Midbrain (tissue), 1 donor: ENCODE results near the gene PRKCH.
"Not testable (repeated sequence)": the region's sequence is repeated elsewhere in the genome, so short reads cannot be mapped to it uniquely, and the experiment has no call there.

Experiments
- DNase-seq: peaks from one replicate; lab custom pipeline; 2025; lab: John Stamatoyannopoulos, UW

PRKCH gene

DNA sequence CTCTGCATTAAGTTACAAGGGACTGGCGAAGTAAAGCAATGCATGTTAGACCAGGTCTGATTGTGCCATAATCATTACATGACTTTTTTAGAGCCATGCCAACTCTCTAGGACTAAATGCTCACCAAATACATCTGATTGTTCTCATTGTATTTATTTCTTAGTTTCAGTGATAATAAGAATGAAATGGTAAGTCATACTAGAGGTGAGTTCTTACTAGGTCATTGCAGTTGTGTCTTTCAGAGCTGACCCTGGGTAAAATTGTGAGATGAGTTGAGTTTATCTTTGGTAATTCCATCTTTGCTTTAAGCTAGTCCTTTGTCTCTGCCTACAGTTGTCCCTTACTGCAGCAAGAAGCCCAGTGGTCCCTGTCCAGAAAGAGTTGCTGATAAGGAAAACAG is 73.2 kb downstream of the PRKCH start:
- DNase-seq, result no peak

DNA sequence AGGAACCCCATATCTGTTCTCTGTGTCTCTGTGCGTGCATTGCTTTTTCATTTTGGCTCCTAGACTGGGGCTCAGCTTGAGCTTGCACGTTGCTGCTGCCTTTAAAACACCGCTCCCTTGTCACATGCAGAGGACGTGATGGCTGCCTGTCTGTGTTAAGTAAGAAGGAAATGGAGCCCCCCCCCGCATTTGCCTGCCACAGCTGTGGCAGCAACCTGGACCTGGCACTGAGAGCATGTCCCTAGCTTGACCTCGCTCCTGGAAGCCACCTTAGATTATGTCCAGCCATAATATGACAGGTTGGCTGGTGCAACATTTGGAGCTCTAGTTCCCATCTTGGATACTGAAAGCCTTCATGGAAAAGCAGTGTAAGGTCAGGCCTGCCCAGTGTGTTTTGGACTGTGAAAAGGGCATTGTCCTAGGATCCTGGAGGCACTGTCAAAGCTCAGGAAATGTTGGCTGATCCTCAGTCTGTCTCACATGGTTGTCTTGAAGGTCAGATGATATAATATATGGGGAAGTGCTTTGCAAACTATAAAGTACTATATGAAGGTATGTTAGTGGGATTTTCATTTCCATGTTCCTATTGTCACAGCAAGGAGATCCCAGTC is 73.8 kb downstream of the PRKCH start:
- no peak for DNase-seq

DNA sequence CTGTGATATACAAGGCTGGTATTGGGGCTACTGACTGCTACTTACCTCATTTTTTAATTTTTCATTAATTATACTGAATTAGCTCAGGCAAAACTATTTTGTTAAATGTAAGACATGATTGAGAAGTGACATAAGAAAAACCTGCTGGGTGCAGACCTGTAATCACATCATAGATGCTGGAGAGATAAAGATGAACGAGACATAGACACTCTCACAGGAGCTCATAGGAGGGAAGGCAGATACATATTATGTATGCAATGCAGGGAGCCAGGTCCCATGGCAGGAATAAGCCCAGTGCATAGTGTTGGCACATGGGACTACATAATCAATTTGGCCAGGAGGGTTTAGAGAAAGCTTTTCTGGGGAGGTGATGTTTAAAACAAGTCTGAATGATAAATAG is 74.9 kb downstream of the PRKCH start:
- no peak for DNase-seq

DNA sequence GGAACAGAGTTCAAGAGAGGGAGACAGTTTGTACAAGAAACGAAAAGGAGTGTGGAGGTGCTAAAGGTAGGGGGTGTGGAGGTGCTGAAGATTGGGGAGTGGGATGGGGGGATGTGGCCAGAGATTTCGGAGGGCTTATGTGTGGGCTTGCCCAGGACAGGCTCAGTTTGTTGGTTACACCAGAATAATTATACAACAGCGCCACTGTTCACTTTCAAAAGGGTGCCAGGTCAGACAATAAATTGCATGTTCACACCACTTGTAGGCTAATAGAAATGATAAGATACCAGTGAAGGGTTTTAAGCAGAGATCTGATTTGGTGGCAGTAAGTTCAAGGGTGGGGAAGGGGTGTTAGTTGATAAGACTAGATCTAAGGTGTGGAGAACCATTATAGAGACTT is 75.3 kb downstream of the PRKCH start:
- no peak for DNase-seq

DNA sequence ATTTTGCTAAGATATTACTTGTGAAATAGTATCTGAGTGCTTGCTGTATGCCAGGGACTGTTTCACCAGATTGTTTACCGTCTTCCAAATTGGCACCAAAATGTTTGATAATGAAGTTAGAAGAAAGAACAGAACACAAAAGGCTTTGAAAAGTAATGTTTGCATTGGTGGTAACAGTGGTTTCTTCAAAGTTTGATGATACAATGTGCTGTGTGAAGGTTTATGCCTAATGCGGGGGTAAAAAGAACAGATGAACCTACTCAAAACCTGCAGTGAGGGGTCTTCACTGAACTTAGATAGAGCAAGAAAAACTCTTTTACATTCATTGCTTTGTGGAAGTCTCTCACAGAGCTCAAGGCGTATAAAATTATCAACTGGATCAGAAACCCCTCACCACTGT is 76.2 kb downstream of the PRKCH start:
- no peak for DNase-seq

DNA sequence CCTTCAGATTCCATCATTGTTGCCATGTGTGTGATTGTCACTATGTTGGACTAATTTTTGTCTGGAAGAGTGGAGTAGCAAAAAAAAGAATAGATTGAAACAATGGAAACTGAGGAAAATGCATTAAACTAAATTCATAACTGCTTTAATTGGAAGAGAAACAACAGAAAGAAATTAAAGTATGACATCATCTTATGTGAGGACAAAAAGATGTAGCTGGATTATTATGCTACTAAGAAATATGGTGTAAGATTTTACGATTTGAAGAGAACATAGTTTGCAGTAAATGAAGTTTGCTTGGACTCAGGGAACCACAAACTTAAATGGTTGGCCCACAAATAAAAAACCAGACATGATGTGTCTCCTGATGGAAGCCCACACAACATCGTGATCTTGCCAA is 76.8 kb downstream of the PRKCH start:
- DNase-seq, result no peak

DNA sequence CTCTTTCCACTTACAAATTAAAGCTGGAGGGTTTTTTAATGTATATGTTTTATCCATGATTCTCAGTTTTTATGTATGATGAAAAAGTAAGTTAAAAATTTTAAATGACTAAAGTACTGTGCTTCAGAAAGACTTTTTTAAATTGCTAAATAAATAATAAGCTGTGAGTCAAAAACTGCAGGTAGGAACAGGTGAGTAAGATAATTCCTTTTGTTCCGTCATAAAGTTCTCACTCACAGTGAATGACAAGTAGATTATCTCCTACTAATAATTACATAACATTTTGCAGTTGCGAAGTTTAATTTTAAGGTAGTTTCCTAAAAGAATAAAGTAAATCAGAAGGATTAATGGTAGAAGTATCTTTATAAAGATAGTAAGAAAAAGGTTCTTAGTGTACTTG is 78.0 kb downstream of the PRKCH start:
- no peak for DNase-seq

DNA sequence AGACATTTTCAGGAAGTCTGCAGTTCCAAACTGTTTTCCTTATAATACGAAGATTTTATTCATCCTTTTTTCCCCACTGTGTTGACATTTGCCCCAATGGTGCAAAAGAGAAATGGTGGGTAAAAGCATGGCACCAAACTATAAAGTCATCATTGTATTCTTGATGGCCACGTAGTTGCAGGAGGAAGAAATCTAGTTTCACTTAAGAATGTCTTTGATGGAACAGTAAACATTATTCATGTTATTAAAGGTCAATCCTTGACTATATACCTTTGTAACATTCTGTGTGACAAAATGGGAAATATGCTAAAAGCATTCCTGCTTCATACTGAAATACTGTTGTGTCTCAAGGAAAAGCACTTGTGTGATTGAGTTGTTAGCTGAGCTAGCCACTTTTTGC is 80.1 kb downstream of the PRKCH start:
- DNase-seq, result no peak

DNA sequence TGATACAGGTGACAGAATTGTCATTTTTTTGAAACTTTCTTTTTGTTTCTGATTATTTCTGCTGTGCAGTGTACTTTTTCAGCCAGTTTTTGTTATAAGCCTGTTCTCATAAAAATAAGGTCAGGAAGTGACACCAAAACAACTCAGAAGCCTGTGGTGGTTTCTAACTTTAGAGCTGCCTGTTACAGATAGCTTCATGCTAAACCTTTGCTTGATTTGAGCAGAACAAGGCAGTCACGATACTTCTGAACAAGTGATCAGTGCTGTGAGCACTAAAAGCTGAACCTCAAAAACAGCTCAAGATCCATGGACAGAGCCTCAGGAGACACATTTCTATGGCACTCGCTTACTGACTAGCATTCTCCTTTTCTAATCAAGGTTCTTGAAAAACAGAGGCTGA is 82.0 kb downstream of the PRKCH start:
- DNase-seq, result no peak

DNA sequence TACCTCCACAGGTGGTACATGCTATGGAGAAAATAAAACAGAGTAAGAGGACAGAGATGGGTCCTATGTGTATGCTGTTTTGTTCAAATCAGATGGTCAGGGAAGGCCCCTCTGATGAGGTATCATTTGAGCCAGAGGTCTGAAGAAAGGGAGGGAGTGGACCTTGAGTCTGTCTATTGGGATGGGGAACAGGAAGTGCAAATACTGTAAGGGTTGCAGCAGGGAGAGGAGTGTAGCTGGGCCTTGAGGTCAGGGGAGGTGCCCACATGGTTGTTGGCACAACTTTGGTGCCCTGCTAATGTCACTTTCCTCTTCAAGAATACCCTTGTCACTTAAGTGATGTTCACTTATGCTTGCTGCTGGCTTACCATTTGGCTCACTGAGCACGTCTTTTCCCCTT is 83.3 kb downstream of the PRKCH start:
- DNase-seq, result no peak

DNA sequence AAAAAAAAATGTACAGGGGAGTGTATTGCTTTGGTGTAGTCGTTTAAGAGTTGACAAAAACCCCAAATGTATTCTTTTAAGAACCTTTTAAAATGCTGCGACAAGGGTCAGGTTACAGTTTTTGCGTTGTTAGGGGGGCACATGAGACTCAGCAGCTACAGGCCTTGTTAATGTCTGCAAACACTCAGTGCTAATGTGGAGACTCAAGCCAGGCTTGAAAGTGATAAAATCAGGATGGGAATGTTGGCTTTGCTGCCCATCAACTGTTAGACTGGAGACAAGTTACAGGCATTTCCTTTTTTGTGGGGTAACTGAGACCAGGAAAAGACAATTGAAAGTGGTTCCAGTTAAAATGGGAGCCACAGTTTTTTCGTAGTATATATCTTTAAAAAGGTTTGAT is 84.8 kb downstream of the PRKCH start:
- no peak for DNase-seq

DNA sequence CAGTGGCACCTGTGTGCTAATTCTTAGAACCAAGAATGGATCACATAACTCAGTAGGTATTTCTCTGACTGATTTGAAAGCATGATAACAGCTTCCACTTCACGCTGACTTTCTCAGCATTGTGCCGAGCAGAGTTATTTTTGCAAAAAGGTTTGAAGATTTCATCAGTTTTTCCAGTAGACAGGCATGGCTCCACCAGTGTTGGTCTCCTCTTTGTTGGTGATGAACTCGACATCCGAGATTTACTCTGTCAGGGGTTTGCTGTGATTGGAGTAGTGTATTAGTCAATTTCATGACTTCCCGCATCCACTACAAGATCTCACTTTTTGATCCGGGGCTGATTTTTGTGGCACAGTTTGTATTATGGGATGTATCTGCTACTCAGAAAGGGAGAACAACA is 85.3 kb downstream of the PRKCH start:
- no peak for DNase-seq

DNA sequence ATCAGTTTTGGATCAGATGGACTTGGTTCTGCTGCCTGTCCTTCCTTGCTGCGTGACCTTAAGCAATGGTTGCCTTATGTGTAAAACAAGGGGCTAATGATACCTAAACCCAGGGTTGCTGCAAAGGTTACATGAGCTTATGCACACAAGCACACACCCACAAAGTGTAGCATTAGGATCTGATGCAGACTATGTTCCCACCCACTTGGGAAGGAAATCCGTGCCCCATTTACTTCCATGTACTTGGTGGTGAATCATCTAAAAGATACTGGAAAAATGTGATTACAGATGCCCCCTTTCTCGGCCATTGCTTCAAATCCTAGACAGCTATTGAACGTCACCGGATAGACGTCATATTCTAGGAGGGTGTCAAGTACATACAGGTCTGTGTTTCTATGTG is 87.1 kb downstream of the PRKCH start:
- no peak for DNase-seq

DNA sequence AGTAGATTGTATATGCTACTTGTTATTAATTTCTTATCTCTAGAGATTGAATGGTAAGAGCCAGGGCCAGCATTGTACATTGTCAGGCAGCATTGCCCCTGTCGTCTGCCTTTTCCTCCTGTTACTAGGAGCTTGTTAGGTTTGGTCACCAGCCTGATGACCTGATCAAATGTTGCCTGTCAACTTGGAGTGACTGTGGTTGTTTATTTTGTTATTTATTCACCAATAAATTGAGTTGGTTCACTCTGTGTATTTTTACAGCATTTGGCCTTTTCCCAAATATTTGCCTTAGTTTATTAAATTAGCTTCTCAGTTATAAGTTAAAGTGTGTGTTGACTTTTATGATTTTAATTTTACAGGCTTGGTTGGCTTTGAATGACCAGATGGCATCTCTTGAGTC is 88.4 kb downstream of the PRKCH start:
- DNase-seq, result no peak

DNA sequence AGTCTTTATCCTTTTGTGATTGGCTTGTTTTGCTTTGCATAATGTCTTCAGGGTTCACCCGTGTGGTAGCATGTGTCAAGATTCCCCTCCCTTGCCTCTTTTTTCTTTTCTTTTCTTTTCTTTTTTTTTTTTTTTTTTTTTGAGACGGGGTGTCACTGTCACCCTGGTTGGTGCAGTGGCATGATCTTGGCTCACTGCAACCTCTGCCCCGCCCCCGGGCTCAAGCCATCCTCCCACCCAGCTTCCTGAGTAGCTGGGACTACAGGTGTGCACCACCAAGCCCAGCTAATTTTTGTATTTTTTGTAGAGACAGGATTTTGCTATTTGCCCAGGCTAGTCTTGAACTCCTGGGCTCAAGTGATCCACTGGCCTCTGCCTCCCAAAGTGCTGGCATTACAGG is 94.6 kb downstream of the PRKCH start:
- DNase-seq, result not testable (repeated sequence)

DNA sequence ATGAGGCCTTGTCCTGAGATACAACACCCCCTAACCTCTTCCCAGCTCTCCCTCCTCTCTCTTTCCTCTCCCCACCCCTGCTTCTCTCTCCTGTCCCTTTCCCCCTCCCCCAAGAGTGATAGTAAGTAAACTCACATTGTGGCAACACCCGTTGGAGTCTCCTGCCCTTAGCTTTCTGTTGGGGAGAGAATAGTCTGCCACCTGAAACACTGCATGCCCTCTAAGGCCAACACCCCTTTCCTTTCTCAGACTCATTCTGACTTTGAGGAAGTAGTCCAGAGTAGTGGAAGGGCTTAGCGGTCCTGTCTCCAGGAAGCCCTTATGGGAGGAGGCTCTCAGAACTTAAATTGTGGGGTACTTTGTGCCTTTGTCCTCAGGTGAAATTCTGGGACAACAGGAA is 95.2 kb downstream of the PRKCH start:
- no peak for DNase-seq

DNA sequence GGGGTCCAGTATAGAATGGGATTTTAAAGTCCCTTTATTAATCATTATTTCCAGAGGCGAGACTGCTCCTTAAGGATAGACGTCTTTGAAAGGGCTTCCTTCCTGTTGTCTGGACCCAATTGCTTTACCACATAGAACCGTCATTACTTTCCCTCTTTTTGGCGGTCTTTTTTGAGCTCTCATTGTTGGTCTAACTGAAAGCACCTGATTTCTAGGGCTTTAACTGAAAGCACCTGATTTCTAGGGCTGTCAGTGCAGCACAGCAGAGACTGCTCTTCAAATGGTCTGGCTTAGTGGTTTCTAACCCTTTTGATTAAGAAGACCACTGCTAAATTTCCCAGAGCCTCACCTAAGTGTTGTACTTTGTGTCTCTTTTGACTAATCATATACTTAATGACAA is 95.8 kb downstream of the PRKCH start:
- DNase-seq, result no peak

DNA sequence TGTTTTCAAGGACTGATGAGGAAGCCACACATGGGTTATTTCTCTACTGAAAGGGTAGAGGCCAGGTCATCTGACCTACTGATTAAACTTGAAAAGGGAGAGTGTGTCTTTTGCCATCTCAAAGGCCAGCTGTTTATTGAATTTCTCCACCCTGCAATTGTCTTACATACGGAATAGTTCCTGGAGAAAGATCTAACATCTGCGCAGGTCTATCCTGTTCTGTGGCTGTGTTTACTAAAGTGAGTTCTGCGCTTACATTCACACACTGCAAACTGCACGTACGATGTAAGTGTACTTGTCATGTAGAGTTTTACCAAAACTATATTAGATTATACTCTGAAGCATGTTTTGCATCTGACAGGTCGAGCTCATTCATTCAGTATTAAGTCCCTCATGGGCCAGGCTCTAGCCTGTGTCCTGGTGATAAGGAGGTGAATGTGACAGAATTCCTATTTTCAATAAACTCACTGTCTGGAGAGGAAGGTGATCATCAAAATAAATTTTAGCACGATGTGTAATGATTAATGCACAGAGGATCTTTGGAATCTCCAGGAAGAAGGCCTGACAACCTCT is 96.6 kb downstream of the PRKCH start:
- DNase-seq, result no peak

DNA sequence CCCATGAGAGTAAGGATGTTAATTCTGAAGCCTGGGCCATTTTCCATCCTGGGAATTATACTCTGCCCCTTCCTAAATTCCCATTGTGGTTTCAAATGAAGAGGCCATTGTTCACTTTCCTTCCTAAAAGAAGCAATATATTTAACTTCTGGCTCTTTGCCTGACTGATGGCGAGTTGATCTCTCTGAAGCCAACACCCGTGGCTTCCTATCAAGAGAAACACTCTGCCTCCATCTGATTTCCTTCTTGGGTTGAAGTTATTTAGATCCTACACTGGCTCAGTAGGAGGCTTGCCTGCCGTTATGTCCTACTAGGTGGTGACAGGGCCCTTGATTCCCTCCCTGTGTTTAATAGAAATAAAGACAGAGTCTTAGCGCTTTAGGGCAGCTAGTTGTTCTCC is 97.4 kb downstream of the PRKCH start:
- no peak for DNase-seq

DNA sequence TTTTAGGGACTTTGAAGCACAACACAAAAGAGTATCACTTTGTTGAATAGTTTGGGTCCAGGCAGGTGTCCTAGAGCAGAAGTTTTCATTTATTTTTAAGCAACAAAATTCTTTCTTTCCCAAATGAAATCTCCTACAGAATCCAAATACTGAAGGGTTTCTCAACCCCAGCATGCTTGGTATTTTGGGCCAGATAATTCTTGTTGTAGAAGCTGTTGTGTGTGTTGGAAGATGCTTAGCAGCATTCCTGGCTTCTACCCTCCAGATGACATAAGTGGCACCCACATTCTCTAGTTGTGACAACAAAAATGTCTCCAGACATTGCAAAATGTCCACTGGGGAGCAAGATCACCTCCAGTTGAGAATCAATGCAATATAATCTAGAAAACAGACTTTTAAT is 97.8 kb downstream of the PRKCH start:
- no peak for DNase-seq

DNA sequence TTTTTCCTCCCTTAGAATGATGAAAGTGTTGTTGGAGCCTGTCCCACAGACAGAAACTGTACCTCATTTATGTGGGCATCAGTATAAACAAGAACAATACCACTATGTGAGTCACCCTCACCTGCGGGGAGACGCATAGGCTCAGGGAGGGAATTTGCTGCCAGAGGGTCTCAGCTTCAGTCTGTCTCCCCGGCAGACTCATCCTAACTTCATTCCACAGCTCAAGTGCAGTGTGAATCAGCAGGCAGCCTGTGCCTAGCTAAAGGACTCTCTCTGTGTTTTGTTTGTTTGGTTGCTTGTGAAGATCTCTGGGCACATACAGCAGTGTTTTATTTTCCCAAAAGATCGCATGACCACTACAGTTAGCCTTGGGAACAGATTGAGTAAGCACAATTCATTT is 98.9 kb downstream of the PRKCH start:
- DNase-seq, result no peak

DNA sequence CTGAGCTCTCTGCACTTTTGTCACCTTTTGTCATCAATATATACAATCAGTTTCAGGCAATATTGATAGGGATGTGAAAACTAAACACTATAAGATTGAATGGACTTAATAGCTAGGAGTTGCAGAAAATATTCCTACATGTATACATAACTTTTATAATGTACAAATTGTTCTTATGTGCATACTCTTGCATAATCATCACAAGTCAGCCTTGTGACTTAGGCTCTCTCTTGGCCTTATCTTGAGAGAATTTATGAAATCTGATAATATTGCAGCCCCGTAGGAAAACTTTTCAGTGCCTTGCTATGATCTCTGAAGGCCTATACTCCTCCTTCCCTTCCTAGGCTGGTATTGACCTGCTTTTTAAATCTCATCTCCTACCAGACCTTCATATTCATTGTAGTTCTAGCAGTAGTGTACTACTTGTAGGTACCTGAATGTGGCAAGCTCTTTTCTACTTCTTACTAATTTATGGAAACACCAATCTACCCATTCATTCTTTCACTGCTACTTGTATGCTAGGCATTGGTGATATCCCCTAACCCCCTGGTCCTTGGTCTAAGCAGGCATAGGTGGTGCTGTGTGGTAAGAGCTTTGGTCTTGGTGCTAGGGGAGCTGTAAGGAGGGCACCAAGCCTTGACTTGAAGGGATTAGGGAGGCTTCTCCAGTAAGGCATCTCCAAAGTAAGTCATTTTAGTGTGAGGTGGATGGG is 100.0 kb downstream of the PRKCH start:
- DNase-seq, result no peak

DNA sequence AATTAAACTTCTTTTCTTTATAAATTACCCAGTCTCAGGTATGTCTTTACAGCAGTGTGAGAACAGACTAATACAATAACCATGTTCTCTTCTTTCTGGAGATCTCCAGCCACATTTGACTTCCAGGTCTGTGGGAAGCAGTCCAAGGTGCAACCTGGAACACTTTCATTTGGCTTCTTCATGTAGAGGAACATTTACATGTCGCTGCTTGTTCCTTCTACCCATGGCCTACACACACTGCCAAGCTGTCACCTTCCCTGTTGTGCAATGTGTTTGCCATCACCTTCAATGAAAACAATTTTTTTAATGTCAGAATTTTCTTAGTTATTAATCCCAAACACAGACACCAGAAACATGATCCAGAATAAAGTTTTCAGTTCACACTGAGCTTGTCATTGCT is 104.7 kb downstream of the PRKCH start:
- no peak for DNase-seq

DNA sequence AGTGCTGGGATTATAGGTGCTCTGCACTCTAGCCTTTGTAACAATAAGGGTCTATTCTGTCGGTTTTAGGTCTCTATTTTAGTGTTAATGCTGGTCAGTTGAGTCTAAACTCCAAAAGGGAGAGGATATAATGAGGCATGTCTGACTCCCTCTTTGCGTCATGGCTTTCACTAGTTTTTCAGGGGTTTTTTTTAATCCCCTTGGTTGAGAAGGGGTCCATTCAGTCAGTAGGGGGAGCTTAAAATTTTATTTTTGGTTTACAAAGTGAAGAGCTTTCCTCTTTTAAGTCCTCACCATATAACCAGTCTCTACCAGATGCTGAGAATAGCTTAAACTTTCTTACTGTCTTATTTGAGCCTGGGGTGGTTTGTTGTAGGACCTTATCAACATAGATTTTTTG is 106.9 kb downstream of the PRKCH start:
- DNase-seq, result no peak
